ENCODE results near the gene OR6B1. TPM values are rescaled to one million over a fixed set of nuclear protein-coding genes. Genes with fewer than 3 reads are reported as not detected.

OR6B1 gene
- polyA plus RNA-seq (2013, experiment 1 of 2) = not detected
- not detected for polyA plus RNA-seq (2013, experiment 2 of 2)

DNA sequence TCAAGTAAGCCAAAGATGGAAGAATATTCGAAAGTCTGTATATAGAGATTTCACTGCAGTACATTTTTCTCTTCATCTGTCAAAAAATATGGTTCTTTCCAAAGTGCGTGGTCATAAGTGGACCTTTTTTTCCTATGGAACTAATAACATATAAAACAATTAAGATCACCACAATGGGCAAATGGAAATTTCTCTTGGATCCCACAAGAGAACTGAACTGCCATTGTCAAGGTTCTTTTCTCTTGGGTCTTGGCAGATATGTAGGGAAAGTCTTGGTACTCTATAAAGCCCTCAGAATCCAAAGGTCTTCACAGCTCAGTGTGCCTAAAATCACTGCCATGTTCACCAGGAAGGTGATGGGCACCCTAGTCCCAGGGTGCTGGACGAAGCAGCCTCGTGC is at the start of gene OR6B1:
Gene OR6B1, plus strand, starts transcription at position 301 of the 400 bp plus-strand sequence. CDS start 3,677 bp downstream, outside the sequence.
- Histone ChIP-seq H3K4me3 (ENCODE audit: low read length) (no peak within 1 kb of the TSS), H3K9me3 (ENCODE audit: insufficient read depth, low read depth, low read length) (no peaks in the 10 kb centered on the region), H3K9ac (ENCODE audit: low read depth, low read length) (no peak within 1 kb of the TSS), H3K27ac (ENCODE audit: low read depth, low read length) (no peak within 1 kb of the TSS), H3K4me1 (ENCODE audit: insufficient read depth, low read length) (no peaks in the 10 kb centered on the region), H3K36me3 (ENCODE audit: insufficient read depth, low read length) (no peaks in the 10 kb centered on the region), H3K27me3 (ENCODE audit: insufficient read depth, low read length) (no peaks in the 10 kb centered on the region)
- WGBS = 91% methylated on average over 4 of the region's 4 CpGs

DNA sequence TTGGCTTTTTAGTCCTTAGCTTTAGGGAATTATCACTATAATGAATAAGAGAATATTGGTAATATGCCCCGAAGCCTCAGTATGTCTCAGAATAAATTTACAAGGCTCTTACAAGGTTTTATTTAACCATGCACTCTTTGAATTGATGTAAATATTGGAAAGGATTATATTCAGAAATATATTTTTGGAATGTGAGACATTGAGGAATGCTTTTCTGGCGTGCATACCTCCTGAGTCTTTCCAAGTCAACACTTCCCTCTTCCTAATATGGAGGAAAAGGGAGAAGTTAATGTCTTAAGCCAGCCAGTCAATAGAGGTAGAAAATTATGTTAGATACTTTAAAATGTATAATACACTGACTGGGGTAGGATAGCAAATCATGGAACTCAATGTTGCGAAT is 46.7 kb upstream of the OR6B1 start:
- Histone ChIP-seq H3K4me3 (ENCODE audit: low read length) (no peak overlapping the region), H3K27me3 (ENCODE audit: insufficient read depth, low read length) (no peaks in the 10 kb centered on the region), H3K4me1 (ENCODE audit: insufficient read depth, low read length) (peaks cover 2% of the 10 kb centered on the region; the same call in 1 of the 2 replicates), H3K36me3 (ENCODE audit: insufficient read depth, low read length) (no peaks in the 10 kb centered on the region), H3K9ac (ENCODE audit: low read depth, low read length) (no peak overlapping the region), H3K9me3 (ENCODE audit: insufficient read depth, low read depth, low read length) (no peaks in the 10 kb centered on the region), H3K27ac (ENCODE audit: low read depth, low read length) (no peak overlapping the region)
- WGBS = 90% methylated on average over 2 of the region's 3 CpGs

DNA sequence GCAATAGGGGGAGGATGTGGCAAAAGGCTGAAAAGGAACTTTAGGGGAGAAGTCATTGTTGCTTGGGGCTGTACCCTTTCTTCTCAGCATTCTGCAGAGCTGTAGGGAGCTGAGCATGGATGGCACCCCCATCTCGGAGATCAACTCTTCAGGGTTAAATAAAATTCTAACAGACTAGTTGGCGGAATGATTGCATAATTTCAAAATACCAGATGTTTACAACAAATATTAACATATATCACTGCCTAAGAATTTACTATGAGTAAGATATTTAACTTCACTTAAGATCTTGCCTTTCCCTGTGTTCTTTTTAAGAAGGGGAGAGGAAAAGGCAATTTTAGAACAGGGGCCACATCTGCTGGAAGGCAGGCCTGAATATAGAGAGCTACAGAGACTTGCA is 46.0 kb upstream of the OR6B1 start:
- H3K9ac ChIP-seq (ENCODE audit: low read depth, low read length) = no peak overlapping the region
- H3K4me1 ChIP-seq (ENCODE audit: insufficient read depth, low read length) = peaks cover 8% of the 10 kb centered on the region; the same call in 1 of the 2 replicates
- no peak overlapping the region for H3K4me3 ChIP-seq (ENCODE audit: low read length)
- H3K36me3 ChIP-seq (ENCODE audit: insufficient read depth, low read length) = no peaks in the 10 kb centered on the region
- H3K9me3 ChIP-seq (ENCODE audit: insufficient read depth, low read depth, low read length) = no peaks in the 10 kb centered on the region
- 77% methylated on average over 2 of the region's 2 CpGs for WGBS
- no peaks in the 10 kb centered on the region for H3K27me3 ChIP-seq (ENCODE audit: insufficient read depth, low read length)
- no peak overlapping the region for H3K27ac ChIP-seq (ENCODE audit: low read depth, low read length)

- no peak within 1 kb of the TSS for H3K4me3 ChIP-seq (ENCODE audit: low read length)
- no peak within 1 kb of the TSS for H3K27ac ChIP-seq (ENCODE audit: low read depth, low read length)
- WGBS = 90% methylated on average over 3 of the region's 3 CpGs
- H3K4me1 ChIP-seq (ENCODE audit: insufficient read depth, low read length) = peaks cover 8% of the 10 kb centered on the region; the same call in 1 of the 2 replicates
- no peaks in the 10 kb centered on the region for H3K9me3 ChIP-seq (ENCODE audit: insufficient read depth, low read depth, low read length)
- H3K27me3 ChIP-seq (ENCODE audit: insufficient read depth, low read length) = no peaks in the 10 kb centered on the region
- no peak within 1 kb of the TSS for H3K9ac ChIP-seq (ENCODE audit: low read depth, low read length)
- H3K36me3 ChIP-seq (ENCODE audit: insufficient read depth, low read length) = no peaks in the 10 kb centered on the region
Measured at GRCh38 chr7:143954544-143954943, 45.6 kb upstream of the OR6B1 start, which contains the start of gene OR2F1. Gene OR2F1 (plus strand): TSS chr7:143954844. CDS start chr7:143959971, 5,127 bp downstream.

DNA sequence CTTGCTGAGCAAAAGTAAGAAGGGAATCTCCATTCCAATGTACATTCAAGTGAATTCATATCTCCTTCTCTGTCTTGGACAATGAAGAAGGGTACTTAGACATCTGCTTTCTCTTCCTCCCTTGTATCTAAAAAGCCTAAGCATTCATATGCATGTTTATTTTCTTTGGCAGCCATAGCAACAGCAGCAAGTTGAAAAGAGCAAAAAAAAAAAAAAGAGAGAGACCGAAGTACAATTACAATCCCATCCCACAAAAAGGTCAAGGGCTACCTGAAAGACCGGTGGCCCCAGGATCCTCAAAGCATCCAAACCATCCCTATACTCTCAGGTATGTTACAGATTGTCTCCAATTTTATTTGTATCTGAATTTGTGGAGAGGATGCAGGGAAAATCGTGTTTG is 41.3 kb upstream of the OR6B1 start:
- H3K27me3 ChIP-seq (ENCODE audit: insufficient read depth, low read length) = no peaks in the 10 kb centered on the region
- H3K9ac ChIP-seq (ENCODE audit: low read depth, low read length) = no peak overlapping the region
- H3K4me3 ChIP-seq (ENCODE audit: low read length) = no peak overlapping the region
- peaks cover 8% of the 10 kb centered on the region; the same call in 1 of the 2 replicates for H3K4me1 ChIP-seq (ENCODE audit: insufficient read depth, low read length)
- H3K27ac ChIP-seq (ENCODE audit: low read depth, low read length) = no peak overlapping the region
- H3K36me3 ChIP-seq (ENCODE audit: insufficient read depth, low read length) = no peaks in the 10 kb centered on the region
- H3K9me3 ChIP-seq (ENCODE audit: insufficient read depth, low read depth, low read length) = no peaks in the 10 kb centered on the region
- no CpG with 5 or more reads among the region's 3 CpGs for WGBS

- Histone ChIP-seq H3K36me3 (ENCODE audit: insufficient read depth, low read length) (no peaks in the 10 kb centered on the region), H3K9ac (ENCODE audit: low read depth, low read length) (no peak overlapping the region), H3K4me1 (ENCODE audit: insufficient read depth, low read length) (peaks cover 8% of the 10 kb centered on the region; the same call in 1 of the 2 replicates), H3K27me3 (ENCODE audit: insufficient read depth, low read length) (no peaks in the 10 kb centered on the region), H3K9me3 (ENCODE audit: insufficient read depth, low read depth, low read length) (no peaks in the 10 kb centered on the region), H3K27ac (ENCODE audit: low read depth, low read length) (no peak overlapping the region), H3K4me3 (ENCODE audit: low read length) (no peak overlapping the region)
- WGBS = 90% methylated on average over 4 of the region's 5 CpGs
Measured at GRCh38 chr7:143960813-143961610, 39.1 kb upstream of the OR6B1 start.

GRCh38 chr7:143965280-143965679 is 34.8 kb upstream of the OR6B1 start:
- Histone ChIP-seq H3K27ac (ENCODE audit: low read depth, low read length) (no peak overlapping the region), H3K9ac (ENCODE audit: low read depth, low read length) (no peak overlapping the region), H3K4me1 (ENCODE audit: insufficient read depth, low read length) (no peaks in the 10 kb centered on the region), H3K36me3 (ENCODE audit: insufficient read depth, low read length) (no peaks in the 10 kb centered on the region), H3K4me3 (ENCODE audit: low read length) (no peak overlapping the region), H3K9me3 (ENCODE audit: insufficient read depth, low read depth, low read length) (no peaks in the 10 kb centered on the region), H3K27me3 (ENCODE audit: insufficient read depth, low read length) (no peaks in the 10 kb centered on the region)
- WGBS = 88% methylated on average over 2 of the region's 2 CpGs

DNA sequence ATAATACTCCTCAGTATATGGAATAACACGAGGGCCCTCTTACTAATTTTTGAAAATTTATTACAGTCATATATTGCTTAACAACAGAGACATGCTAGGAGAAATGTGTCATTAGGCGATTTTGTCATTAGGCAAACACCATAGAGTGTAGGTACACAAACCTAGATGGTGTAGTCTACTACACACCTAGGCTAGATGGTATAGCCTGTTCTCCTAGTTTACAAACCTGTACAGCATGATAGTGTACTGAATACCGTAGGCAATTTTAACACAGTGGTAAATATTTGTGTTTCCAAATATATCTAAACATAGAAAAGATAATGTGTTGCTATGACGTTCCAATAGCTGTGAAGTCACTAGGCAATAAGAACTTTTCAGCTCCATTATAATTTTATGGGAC is 32.7 kb upstream of the OR6B1 start:
- H3K27me3 ChIP-seq (ENCODE audit: insufficient read depth, low read length) = no peaks in the 10 kb centered on the region
- H3K4me3 ChIP-seq (ENCODE audit: low read length) = no peak overlapping the region
- H3K27ac ChIP-seq (ENCODE audit: low read depth, low read length) = no peak overlapping the region
- no peaks in the 10 kb centered on the region for H3K4me1 ChIP-seq (ENCODE audit: insufficient read depth, low read length)
- 75% methylated on average over 1 of the region's 4 CpGs for WGBS
- no peaks in the 10 kb centered on the region for H3K36me3 ChIP-seq (ENCODE audit: insufficient read depth, low read length)
- H3K9ac ChIP-seq (ENCODE audit: low read depth, low read length) = no peak overlapping the region
- H3K9me3 ChIP-seq (ENCODE audit: insufficient read depth, low read depth, low read length) = peaks cover 3% of the 10 kb centered on the region; the same call in 1 of the 2 replicates

DNA sequence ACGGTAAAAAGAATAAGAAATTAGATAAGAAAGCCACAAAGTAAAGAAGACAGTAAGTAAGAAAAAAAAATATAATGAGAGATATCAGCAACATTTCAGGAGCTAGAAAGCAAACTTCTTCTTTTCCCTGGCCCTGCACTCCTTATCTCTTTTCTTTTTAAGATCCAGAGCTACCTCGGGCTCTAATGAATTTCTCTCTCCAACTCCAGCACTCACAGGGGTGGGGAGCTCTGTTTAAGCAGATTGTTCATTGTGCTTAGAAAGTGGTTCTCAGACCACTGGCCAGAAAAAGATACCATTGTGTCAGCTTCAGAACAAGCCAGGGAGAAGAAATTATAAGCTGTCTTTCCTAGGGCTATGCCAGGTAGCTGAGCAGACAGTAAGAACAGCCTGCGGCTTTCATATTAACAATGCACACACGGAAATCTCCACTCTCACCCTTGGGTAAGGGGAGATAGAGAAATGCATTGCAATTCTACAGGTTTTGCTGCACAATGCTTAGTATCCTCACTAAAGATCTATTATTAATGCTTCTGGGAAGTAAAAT is 26.2 kb upstream of the OR6B1 start:
- no peak overlapping the region for H3K9ac ChIP-seq (ENCODE audit: low read depth, low read length)
- H3K36me3 ChIP-seq (ENCODE audit: insufficient read depth, low read length) = no peaks in the 10 kb centered on the region
- no peak overlapping the region for H3K27ac ChIP-seq (ENCODE audit: low read depth, low read length)
- no peak overlapping the region for H3K4me3 ChIP-seq (ENCODE audit: low read length)
- H3K27me3 ChIP-seq (ENCODE audit: insufficient read depth, low read length) = no peaks in the 10 kb centered on the region
- 100% methylated on average over 2 of the region's 4 CpGs for WGBS
- no peaks in the 10 kb centered on the region for H3K4me1 ChIP-seq (ENCODE audit: insufficient read depth, low read length)
- peaks cover 3% of the 10 kb centered on the region; the same call in 1 of the 2 replicates for H3K9me3 ChIP-seq (ENCODE audit: insufficient read depth, low read depth, low read length)

- Histone ChIP-seq H3K36me3 (ENCODE audit: insufficient read depth, low read length) (no peaks in the 10 kb centered on the region), H3K9ac (ENCODE audit: low read depth, low read length) (no peak overlapping the region), H3K4me1 (ENCODE audit: insufficient read depth, low read length) (no peaks in the 10 kb centered on the region), H3K4me3 (ENCODE audit: low read length) (no peak overlapping the region), H3K27ac (ENCODE audit: low read depth, low read length) (no peak overlapping the region), H3K9me3 (ENCODE audit: insufficient read depth, low read depth, low read length) (peaks cover 3% of the 10 kb centered on the region; the same call in 1 of the 2 replicates), H3K27me3 (ENCODE audit: insufficient read depth, low read length) (no peaks in the 10 kb centered on the region)
- WGBS = 95% methylated on average over 4 of the region's 4 CpGs
Measured at GRCh38 chr7:143974459-143974858, 25.7 kb upstream of the OR6B1 start.

DNA sequence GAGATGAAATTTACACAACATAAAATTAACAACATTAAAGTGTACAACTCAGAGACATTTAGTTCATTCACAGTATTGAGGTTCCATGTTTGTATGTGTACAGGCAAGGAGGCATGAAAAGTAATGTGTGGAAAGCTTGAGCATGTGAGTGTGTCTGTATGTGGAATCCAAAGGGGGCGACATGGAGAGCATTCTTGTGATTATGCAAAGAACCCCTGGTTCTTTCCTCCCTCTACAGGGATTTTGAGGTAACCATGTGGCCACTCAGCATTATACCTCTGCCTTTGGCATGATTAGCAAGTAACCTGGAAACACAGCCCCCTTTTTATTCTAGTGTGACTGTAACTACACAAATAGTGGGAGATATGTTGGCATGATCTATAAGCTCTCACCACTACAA is 24.5 kb upstream of the OR6B1 start:
- Histone ChIP-seq H3K27ac (ENCODE audit: low read depth, low read length) (no peak overlapping the region), H3K27me3 (ENCODE audit: insufficient read depth, low read length) (no peaks in the 10 kb centered on the region), H3K9ac (ENCODE audit: low read depth, low read length) (no peak overlapping the region), H3K4me3 (ENCODE audit: low read length) (no peak overlapping the region), H3K9me3 (ENCODE audit: insufficient read depth, low read depth, low read length) (peaks cover 3% of the 10 kb centered on the region; the same call in 1 of the 2 replicates), H3K36me3 (ENCODE audit: insufficient read depth, low read length) (no peaks in the 10 kb centered on the region), H3K4me1 (ENCODE audit: insufficient read depth, low read length) (no peaks in the 10 kb centered on the region)
- WGBS = 70% methylated on average over 1 of the region's 1 CpG
